Colonic mucosa (tissue), 4 donors: ENCODE measurements around the gene AOPEP. TPM values are rescaled to one million over a fixed set of nuclear protein-coding genes. Genes with fewer than 3 reads are reported as not detected.
A peak's percentile ranks its signal among the peaks of the same experiment; 100 is the strongest.

Experiments
- DNase-seq: peaks from one replicate; pipeline ENCODE4 v3.0.0-alpha.2; 2020
- H3K27ac ChIP-seq: fragments of 200-600 bp; one replicate; pipeline ENCODE4 v1.8.0; 2021
- H3K27me3 ChIP-seq: fragments of 200-600 bp; one replicate; pipeline ENCODE4 v1.8.0; 2021
- H3K36me3 ChIP-seq: fragments of 200-600 bp; one replicate; pipeline ENCODE4 v1.8.0; 2021
- H3K4me1 ChIP-seq: fragments of 200-600 bp; one replicate; pipeline ENCODE4 v1.8.0; 2021; ENCODE audit warnings: mild to moderate bottlenecking
- H3K4me3 ChIP-seq: fragments of 200-600 bp; one replicate; pipeline ENCODE4 v1.8.0; 2021
- H3K9ac ChIP-seq, 2 donors: one replicate each; pipeline ENCODE4 v1.7.0; 2013; ENCODE audit warnings: control low read depth in 2 of 2, low read depth in 2 of 2, low read length in 2 of 2
- H3K9me3 ChIP-seq: fragments of 200-600 bp; one replicate; pipeline ENCODE4 v1.8.0; 2021
- intact Hi-C: fragments of 100-400 bp; cut with DNase I; formaldehyde crosslinking; loops from one replicate; pipeline ENCODE4 v1.14.1; 2022
- total RNA-seq, 2 donors: library from RNA; stranded (reverse); fragmentation: NEBNext Ultra II Directional in 1 of 2; extraction: Animal tissue kit (Norgen Biotek cat#: 25700) in 1 of 2; gene quantifications; one replicate each; pipeline ENCODE4 v1.2.1, GENCODE V29; 2021
- TF ChIP-seq, protein P1 (sequence below): fragments of 200-600 bp; IDR thresholded peaks from one replicate; pipeline ENCODE4 v1.8.0; 2022; ENCODE audit warnings: antibody characterized with exemption, mild to moderate bottlenecking
- donor health status: healthy.
- donor health status: DM: no; HTN: no; CAD: no.
- donor health status: DM: no; HTN: no; CAD: no.

AOPEP gene
- total RNA-seq, 2 donors from 2014 or later: 38.4 to 43.2 TPM

DNA sequence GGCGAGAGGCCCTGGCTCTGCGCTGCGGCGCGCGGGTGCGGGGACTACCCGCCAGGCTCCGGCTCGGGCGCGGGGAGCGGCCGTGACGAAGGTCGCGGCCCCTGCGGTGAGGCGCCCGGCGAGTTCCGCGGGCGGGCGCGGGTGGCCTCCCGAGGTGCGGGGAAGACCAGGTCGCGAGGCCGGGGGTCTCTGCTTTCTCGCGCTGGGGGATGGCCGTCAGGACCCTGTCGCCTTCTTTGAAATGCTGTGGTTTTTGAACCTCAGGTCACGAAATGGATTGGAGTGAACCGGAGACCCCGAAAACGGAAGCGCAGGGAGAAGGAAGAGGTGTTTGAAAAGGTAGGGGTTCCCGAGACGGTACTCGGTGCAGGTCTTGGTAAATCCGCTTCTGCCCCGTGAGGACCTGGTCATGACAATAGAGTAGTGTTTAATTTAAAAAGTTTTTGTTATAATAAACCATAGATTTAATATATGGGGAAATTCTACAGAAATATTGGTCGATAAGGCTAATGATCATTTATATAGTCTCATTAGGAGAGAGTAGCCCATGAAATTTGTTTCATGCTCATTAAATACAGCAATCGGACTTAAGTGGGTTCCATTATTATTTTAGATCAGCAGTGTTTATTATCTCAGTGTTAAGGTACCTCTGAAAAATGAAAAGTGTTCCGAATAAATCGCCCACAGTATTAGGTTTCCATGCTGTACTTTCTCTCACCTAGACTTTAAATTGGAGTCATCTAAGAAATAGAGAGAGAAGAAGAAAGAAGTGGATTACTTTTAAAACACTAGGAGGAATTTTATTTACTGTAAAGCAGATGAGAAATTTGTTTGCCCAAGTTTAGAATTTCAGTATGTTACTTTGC is 279.0 kb downstream of the AOPEP start:
- Histone ChIP-seq H3K27me3 (no peaks in the 10 kb centered on the region), H3K4me3 (peak overlapping the region; percentile 50), H3K36me3 (no peaks in the 10 kb centered on the region), H3K27ac (peak overlapping the region; percentile 83), H3K4me1 (no peaks in the 10 kb centered on the region), H3K9ac (peak overlapping the region; percentile 94 to 97), H3K9me3 (no peaks in the 10 kb centered on the region)
- TF ChIP-seq, protein P1, sequence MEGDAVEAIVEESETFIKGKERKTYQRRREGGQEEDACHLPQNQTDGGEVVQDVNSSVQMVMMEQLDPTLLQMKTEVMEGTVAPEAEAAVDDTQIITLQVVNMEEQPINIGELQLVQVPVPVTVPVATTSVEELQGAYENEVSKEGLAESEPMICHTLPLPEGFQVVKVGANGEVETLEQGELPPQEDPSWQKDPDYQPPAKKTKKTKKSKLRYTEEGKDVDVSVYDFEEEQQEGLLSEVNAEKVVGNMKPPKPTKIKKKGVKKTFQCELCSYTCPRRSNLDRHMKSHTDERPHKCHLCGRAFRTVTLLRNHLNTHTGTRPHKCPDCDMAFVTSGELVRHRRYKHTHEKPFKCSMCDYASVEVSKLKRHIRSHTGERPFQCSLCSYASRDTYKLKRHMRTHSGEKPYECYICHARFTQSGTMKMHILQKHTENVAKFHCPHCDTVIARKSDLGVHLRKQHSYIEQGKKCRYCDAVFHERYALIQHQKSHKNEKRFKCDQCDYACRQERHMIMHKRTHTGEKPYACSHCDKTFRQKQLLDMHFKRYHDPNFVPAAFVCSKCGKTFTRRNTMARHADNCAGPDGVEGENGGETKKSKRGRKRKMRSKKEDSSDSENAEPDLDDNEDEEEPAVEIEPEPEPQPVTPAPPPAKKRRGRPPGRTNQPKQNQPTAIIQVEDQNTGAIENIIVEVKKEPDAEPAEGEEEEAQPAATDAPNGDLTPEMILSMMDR: no peak
- intact Hi-C loops: no loop called here
- no peak for DNase-seq

DNA sequence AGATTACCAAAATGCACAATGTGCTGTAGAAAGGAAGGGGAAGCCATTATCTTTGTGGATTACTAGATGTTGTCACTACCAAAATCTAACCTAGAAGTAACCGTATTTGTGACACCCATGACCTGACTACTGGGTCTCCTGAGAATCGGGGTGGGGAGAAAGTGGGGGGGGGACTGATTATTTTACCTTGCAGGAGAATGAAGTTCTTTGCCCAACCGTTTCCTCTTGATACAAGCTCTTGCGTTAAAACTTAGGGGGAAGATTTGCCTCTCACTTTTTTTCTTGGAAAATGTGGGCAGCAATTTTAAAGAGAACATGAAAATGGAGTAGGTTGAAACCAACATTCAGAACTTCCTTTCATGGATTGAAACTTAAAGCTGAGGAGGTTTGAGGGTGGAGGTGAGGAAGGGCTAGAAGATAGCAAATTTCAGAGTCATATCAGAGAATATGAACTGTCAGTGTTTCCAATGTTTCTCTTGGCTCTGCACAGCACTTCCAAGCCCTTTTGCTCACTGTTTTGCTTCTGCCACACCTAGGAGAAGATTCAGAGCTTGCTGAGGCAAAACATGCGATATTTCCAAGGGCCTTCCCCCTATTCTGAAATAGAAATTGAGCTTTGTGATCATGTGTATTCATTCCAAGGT is 280.8 kb downstream of the AOPEP start:
- intact Hi-C loops: no loop called here
- Histone ChIP-seq H3K27me3 (no peaks in the 10 kb centered on the region), H3K4me1 (no peaks in the 10 kb centered on the region), H3K36me3 (no peaks in the 10 kb centered on the region), H3K9me3 (no peaks in the 10 kb centered on the region), H3K9ac (peak overlapping the region in 1 of 2 donors; percentile 73), H3K27ac (peak overlapping the region; percentile 83), H3K4me3 (peak overlapping the region; percentile 50)
- DNase-seq: no peak
- TF ChIP-seq, protein P1: no peak

DNA sequence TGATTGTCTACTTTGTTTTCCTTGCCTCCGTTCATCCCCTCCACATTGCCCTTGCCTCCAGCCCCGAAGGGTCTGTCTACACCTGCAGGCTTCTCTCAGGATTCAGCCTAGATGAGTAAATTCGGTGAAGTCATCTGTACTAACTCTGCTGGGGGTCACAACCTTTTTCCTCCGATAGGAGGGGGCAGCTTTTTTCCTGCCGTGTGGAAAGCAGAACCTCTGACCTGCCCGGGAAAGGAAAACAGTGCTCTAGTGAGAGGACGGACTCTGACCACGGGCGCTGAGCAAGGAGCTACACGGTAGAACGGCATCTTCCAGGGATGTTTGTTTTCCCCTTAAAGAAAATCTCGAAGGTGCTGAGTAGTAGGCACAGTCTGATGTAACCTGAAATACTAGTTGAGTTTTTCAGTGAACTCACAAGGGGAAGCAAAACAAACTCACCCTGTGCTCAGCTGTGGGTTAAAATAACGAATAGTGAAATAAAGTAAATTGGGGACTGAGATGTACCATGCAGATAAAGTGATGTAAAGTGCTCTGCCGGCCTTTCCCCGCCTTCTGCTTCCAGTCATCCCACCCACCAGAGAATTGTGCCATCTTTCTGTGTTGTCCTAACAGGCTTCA is 281.8 kb downstream of the AOPEP start:
- H3K9me3 ChIP-seq: no peaks in the 10 kb centered on the region
- peak overlapping the region; percentile 37 to 73 for H3K9ac ChIP-seq
- peak overlapping the region; percentile 83 for H3K27ac ChIP-seq
- TF ChIP-seq, protein P1: no peak
- intact Hi-C loops: no loop called here
- no peaks in the 10 kb centered on the region for H3K27me3 ChIP-seq
- no peaks in the 10 kb centered on the region for H3K36me3 ChIP-seq
- peak; percentile 61 for DNase-seq
- peak overlapping the region; percentile 50 for H3K4me3 ChIP-seq
- no peaks in the 10 kb centered on the region for H3K4me1 ChIP-seq

DNA sequence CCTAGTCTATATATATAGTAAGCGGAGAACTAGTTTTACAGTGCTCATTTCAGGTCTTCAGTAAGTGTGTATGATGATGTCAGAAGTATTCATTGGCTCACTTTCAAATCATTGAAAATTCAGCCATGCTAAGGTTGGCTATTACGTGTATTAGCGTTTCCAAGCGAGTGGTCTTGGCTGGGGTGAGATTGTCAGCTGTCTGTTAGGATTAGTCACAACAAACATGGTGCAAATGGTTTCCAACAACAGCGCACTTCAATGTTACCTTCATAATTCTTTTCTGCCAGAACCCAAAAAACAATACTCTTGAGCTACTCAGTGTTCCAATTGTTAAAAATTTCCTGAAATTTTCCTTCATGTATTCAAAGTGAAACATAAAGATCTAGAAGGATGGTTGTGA is 283.0 kb downstream of the AOPEP start:
- H3K27ac ChIP-seq: peak overlapping the region; percentile 83
- no peaks in the 10 kb centered on the region for H3K9me3 ChIP-seq
- no peak overlapping the region for H3K4me3 ChIP-seq
- no peak for DNase-seq
- intact Hi-C loops: no loop called here
- no peak overlapping the region for H3K9ac ChIP-seq
- no peaks in the 10 kb centered on the region for H3K36me3 ChIP-seq
- no peaks in the 10 kb centered on the region for H3K4me1 ChIP-seq
- TF ChIP-seq, protein P1: no peak
- H3K27me3 ChIP-seq: no peaks in the 10 kb centered on the region

DNA sequence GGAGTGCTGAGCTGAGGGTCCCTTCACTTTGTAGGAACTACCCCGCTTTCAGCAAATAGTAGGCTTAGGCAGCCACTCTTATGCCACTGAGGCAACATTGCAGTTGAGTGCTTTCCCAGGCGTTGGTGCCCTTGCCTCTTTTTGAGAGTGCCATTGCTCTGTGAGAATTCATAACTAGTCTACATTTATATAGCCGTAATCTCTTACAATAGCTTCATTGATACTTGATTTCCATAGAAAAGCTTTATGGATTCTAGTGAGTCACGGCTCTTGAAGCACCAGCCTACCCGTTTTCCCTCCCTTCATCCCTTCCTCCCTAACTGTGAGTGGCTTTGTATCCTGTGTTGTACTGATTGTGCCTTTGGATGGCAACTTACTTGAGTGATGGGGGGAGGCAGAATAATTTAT is 283.9 kb downstream of the AOPEP start:
- Histone ChIP-seq H3K4me1 (no peaks in the 10 kb centered on the region), H3K4me3 (no peak overlapping the region)

More for the DNA sequence above, 283.9 kb downstream of the AOPEP start:
- Histone ChIP-seq H3K27ac (peak overlapping the region; percentile 23), H3K9me3 (no peaks in the 10 kb centered on the region), H3K36me3 (no peaks in the 10 kb centered on the region), H3K27me3 (no peaks in the 10 kb centered on the region), H3K9ac (no peak overlapping the region)
- intact Hi-C loops: loop anchor here (10.0 kb wide), 1 partner anchor 226 kb away; no protein-coding TSS in a partner anchor
- TF ChIP-seq, protein P1: no peak
- no peak for DNase-seq
